HCT116 (cell line): ENCODE results near the gene RELCH. TPM values are rescaled to one million over a fixed set of nuclear protein-coding genes. Genes with fewer than 3 reads are reported as not detected.

Experiments
- ATAC-seq: fragments of 200-7000 bp; cut with Tn5 transposase; 2 replicates; pipeline ENCODE4 v1.9.1; 2020; ENCODE audit warnings: mild to moderate bottlenecking, moderate library complexity
- BruUV-seq: library from RNA; stranded (reverse); fragments of 400-500 nt; replicated peaks from 2 replicates; lab custom pipeline; 2021; lab: Mats Ljungman, UMichigan
- CTCF ChIA-PET: fragments of 300-600 bp; sonication (Branson Sonifier 250); formaldehyde crosslinking; loops from one replicate; lab custom pipeline; 2021; ENCODE audit warnings: antibody characterized with exemption; lab: Charles Lee
- POLR2A ChIA-PET: fragments of 300-600, 350-600 bp; sonication (Branson Sonifier 250); formaldehyde crosslinking; loops from one replicate; lab custom pipeline; 2021; ENCODE audit warnings: antibody characterized with exemption; lab: Charles Lee
- RAD21 ChIA-PET, 2 experiments: fragments of 300-600 bp; sonication (Branson Sonifier 250); formaldehyde crosslinking; loops; one replicate each; lab custom pipeline; 2023; ENCODE audit warnings: low total read pairs in 2 of 2; ENCODE audit not compliant: uncharacterized antibody in 2 of 2, unreplicated experiment in 2 of 2, low non-redundant PET in 1 of 2; lab: Charles Lee
- DNase-seq: peaks from one replicate; pipeline ENCODE4 v3.0.0-alpha.2; 2010; ENCODE audit warnings: low read depth, low spot score
- H2AFZ ChIP-seq: fragments of 200-600 bp; shearing (Covaris generic), sonication (generic); 2 replicates; pipeline ENCODE4 v1.6.1; 2017; ENCODE audit warnings: low read depth, mixed run types, mixed read lengths, antibody characterized with exemption, low read length; ENCODE audit not compliant: poor library complexity, severe bottlenecking
- H3K27ac ChIP-seq: 2 replicates; pipeline ENCODE4 v1.5.1; 2012; ENCODE audit warnings: low read depth, low read length
- H3K27me3 ChIP-seq: fragments of 200-600 bp; sonication (generic); 2 replicates; pipeline ENCODE4 v1.6.1; 2016; ENCODE audit warnings: mixed run types, low read length, mixed read lengths; ENCODE audit not compliant: insufficient read depth
- H3K36me3 ChIP-seq, 2 experiments: fragments of 200-500 bp in 1 of 2; fragments of 200-600 bp in 1 of 2; sonication (Bioruptor generic) in 1 of 2; sonication (generic) in 1 of 2; 2 replicates each; pipeline versions ENCODE4 v1.5.1 to v1.6.1; 2014 to 2016; ENCODE audit warnings: low read length in 2 of 2, inconsistent platforms in 1 of 2, mixed read lengths in 1 of 2, mixed run types in 1 of 2; ENCODE audit not compliant: insufficient read depth in 2 of 2, control insufficient read depth in 1 of 2
- H3K4me1 ChIP-seq, 2 experiments: fragments of 200-600 bp in 1 of 2; sonication (generic) in 1 of 2; 2 replicates each; pipeline versions ENCODE4 v1.5.1 to v1.6.1; 2012 to 2017; ENCODE audit warnings: low read length in 2 of 2, inconsistent platforms in 1 of 2, mild to moderate bottlenecking in 1 of 2, mixed read lengths in 1 of 2, mixed run types in 1 of 2, moderate library complexity in 1 of 2; ENCODE audit not compliant: insufficient read depth in 2 of 2, control insufficient read depth in 1 of 2
- H3K4me2 ChIP-seq: fragments of 200-600 bp; sonication (generic); 2 replicates; pipeline ENCODE4 v1.6.1; 2017; ENCODE audit warnings: mixed run types, low read length, mixed read lengths
- H3K4me3 ChIP-seq, 2 experiments: fragments of 200-600 bp in 1 of 2; sonication (generic) in 1 of 2; replicated peaks in 1 of 2; 2 replicates each; pipeline ENCODE4 v1.5.1; 2011 to 2016; ENCODE audit warnings: low read length in 2 of 2, control low read depth in 1 of 2, low read depth in 1 of 2, mild to moderate bottlenecking in 1 of 2, mixed read lengths in 1 of 2, mixed run types in 1 of 2
- H3K79me2 ChIP-seq: fragments of 200-600 bp; sonication (generic); 2 replicates; pipeline ENCODE4 v1.6.1; 2017; ENCODE audit warnings: mild to moderate bottlenecking, mixed run types, low read length, moderate library complexity, mixed read lengths; ENCODE audit not compliant: insufficient read depth
- H3K9ac ChIP-seq: fragments of 200-600 bp; sonication (generic); 2 replicates; pipeline ENCODE4 v1.6.1; 2016; ENCODE audit warnings: low read length, mixed read lengths
- H3K9me2 ChIP-seq: fragments of 200-600 bp; sonication (generic), shearing (Covaris generic); 2 replicates; pipeline ENCODE4 v1.6.1; 2017; ENCODE audit warnings: mixed run types, mild to moderate bottlenecking, moderate library complexity; ENCODE audit not compliant: insufficient read depth
- H3K9me3 ChIP-seq, 2 experiments: fragments of 200-500 bp in 1 of 2; fragments of 200-600 bp in 1 of 2; sonication (Bioruptor generic) in 1 of 2; sonication (generic) in 1 of 2; 2 replicates each; pipeline ENCODE4 v1.6.1; 2014 to 2017; ENCODE audit warnings: low read length in 2 of 2, mixed read lengths in 2 of 2, inconsistent platforms in 1 of 2, low read depth in 1 of 2, mild to moderate bottlenecking in 1 of 2, mixed run types in 1 of 2, moderate library complexity in 1 of 2; ENCODE audit not compliant: control insufficient read depth in 1 of 2, insufficient read depth in 1 of 2
- H4K20me1 ChIP-seq: fragments of 200-600 bp; sonication (generic), shearing (Covaris generic); 2 replicates; pipeline ENCODE4 v1.6.1; 2017; ENCODE audit warnings: mixed run types, mild to moderate bottlenecking, moderate library complexity; ENCODE audit not compliant: insufficient read depth
- CBX3 ChIP-seq: IDR thresholded peaks from 2 replicates; pipeline ENCODE4 v1.6.1; 2012; ENCODE audit warnings: low read depth
- EGR1 ChIP-seq: IDR thresholded peaks from 2 replicates; pipeline ENCODE4 v1.6.1; 2012; ENCODE audit warnings: low read depth
- ELF1 ChIP-seq: IDR thresholded peaks from 2 replicates; pipeline ENCODE4 v1.6.1; 2012; ENCODE audit warnings: low read depth, borderline replicate concordance
- EZH2 ChIP-seq: fragments of 200-600 bp; sonication (generic); IDR thresholded peaks from 2 replicates; pipeline ENCODE4 v1.6.1; 2017; ENCODE audit warnings: antibody characterized with exemption, mixed run types
- FOSL1 ChIP-seq: IDR thresholded peaks from 2 replicates; pipeline ENCODE4 v1.6.1; 2012; ENCODE audit warnings: low read depth
- JUND ChIP-seq: IDR thresholded peaks from 2 replicates; pipeline ENCODE4 v1.6.1; 2012
- POLR2A ChIP-seq: IDR thresholded peaks from 2 replicates; pipeline ENCODE4 v1.7.0; 2011; ENCODE audit warnings: borderline replicate concordance; ENCODE audit not compliant: insufficient read depth, insufficient read length; ENCODE audit errors: extremely low read depth
- POLR2AphosphoS5 ChIP-seq: IDR thresholded peaks from 2 replicates; pipeline ENCODE4 v1.6.1; 2011; ENCODE audit warnings: mild to moderate bottlenecking, low read depth, low read length, moderate library complexity
- RAD21 ChIP-seq: IDR thresholded peaks from 2 replicates; pipeline ENCODE4 v1.6.1; 2012; ENCODE audit warnings: low read depth, mild to moderate bottlenecking
- REST ChIP-seq: IDR thresholded peaks from 2 replicates; pipeline ENCODE4 v1.6.1; 2012; ENCODE audit warnings: low read depth
- SIN3A ChIP-seq: IDR thresholded peaks from 2 replicates; pipeline ENCODE4 v1.6.1; 2012; ENCODE audit warnings: low read depth
- SRF ChIP-seq: IDR thresholded peaks from 2 replicates; pipeline ENCODE4 v1.6.1; 2012; ENCODE audit warnings: low read depth
- TCF7L2 ChIP-seq: IDR thresholded peaks from 2 replicates; pipeline ENCODE4 v1.7.0; 2011; ENCODE audit warnings: borderline replicate concordance, inconsistent platforms; ENCODE audit not compliant: insufficient read depth, insufficient read length; ENCODE audit errors: extremely low read depth
- YY1 ChIP-seq: IDR thresholded peaks from 2 replicates; pipeline ENCODE4 v1.6.1; 2011; ENCODE audit warnings: low read length, low read depth, moderate library complexity, mild to moderate bottlenecking; ENCODE audit not compliant: insufficient replicate concordance; ENCODE audit errors: extremely low read depth
- ZFX ChIP-seq: fragments of 450-650 bp; IDR thresholded peaks from 2 replicates; pipeline ENCODE4 v1.6.1; 2017
- ZNF274 ChIP-seq: fragments of 200-500 bp; sonication (Bioruptor generic); IDR thresholded peaks from 2 replicates; pipeline ENCODE4 v1.6.1; 2014; ENCODE audit warnings: mild to moderate bottlenecking, low read depth, low read length, inconsistent platforms
- intact Hi-C: fragments of 100-400 bp; cut with micrococcal nuclease; formaldehyde crosslinking; loops from 2 replicates; pipeline ENCODE4 v1.10.0; 2022
- total RNA-seq: library from RNA; stranded (reverse); gene quantifications from one replicate; pipeline ENCODE4 v1.2.1, GENCODE V29; 2021; ENCODE audit not compliant: unreplicated experiment
- TF ChIP-seq, protein P1 (sequence below), 3 experiments: fragments of 200-600 bp in 1 of 3; sonication (generic) in 1 of 3; IDR thresholded peaks in 2 of 3; conservative IDR thresholded peaks in 1 of 3; 2 replicates each; pipeline ENCODE4 v1.5.1; 2012 to 2017; ENCODE audit warnings: low read depth in 2 of 3, low read length in 2 of 3, antibody characterized with exemption in 1 of 3, borderline replicate concordance in 1 of 3, control low read depth in 1 of 3, mild to moderate bottlenecking in 1 of 3, mixed read lengths in 1 of 3, mixed run types in 1 of 3, moderate library complexity in 1 of 3; ENCODE audit not compliant: insufficient read depth in 1 of 3

Gene RELCH
- total RNA-seq, 1 experiment from 2014 or later = 17.4 TPM

DNA sequence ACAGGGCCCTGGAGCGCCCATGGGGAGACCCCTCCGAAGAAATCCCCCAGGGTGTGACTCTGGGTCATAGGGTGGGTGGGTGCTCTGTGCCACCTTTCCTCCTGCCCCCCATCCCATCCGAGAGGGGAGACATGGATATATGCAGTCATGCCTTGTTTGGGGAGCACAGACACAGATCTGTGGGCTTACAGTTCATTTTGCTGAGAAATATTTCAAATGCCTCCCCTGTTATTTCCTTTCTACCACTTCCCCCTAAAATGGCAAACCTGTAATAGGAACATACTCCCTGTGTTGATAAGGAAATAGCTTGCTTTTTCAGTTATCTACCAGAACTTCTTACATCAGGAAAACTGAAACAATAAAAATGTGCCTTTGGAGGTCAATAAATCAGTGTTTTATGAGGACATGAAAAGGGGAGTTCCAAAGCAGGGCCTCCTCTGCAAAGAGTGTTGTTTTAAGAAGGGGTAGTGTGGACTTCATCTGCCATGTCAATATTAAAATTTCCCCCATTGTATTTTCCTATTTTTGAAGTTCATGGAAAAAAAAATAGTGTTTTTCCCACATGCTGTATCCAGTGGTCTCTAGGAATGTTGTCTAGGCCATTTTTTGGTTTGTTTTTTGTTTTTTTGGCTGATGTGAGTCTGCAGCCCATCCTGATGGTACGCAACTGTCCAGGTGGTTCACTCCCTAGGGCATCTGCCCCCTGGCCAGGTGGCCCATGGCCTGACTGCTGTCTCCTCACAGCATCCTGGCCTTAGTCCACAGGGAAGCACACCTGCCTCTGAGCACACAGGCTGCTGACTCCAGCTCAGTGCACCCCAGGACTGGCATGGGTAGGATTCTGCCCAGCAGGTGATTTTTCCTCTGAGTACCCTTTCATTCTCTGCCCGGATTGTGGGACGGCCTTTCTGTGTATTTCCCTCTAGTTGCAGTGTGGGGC lies 141.8 kb downstream of the RELCH start:
- CTCF ChIA-PET = no interaction called here
- H4K20me1 ChIP-seq = no peaks in the 10 kb centered on the region
- no TSS peak for BruUV-seq
- H3K9me3 ChIP-seq = no peaks in the 10 kb centered on the region
- peaks cover 5 to 12% of the 10 kb centered on the region in 2 experiments; a peak in 2 of 4 replicates for H3K4me1 ChIP-seq
- H3K4me3 ChIP-seq = no peak overlapping the region
- no peak overlapping the region for H3K27ac ChIP-seq
- DNase-seq = no peak
- H3K4me2 ChIP-seq = no peak overlapping the region
- RAD21 ChIA-PET = no interaction called here
- peaks cover 24% of the 10 kb centered on the region; the same call in 1 of the 2 replicates for H3K27me3 ChIP-seq
- no peaks in the 10 kb centered on the region for H3K9me2 ChIP-seq
- ATAC-seq = no peak
- no peaks in the 10 kb centered on the region for H3K36me3 ChIP-seq
- no peak overlapping the region for H2AFZ ChIP-seq
- TF ChIP-seq JUND (no peak), EGR1 (no peak), RAD21 (no peak), ELF1 (no peak), POLR2A (no peak), YY1 (no peak), FOSL1 (no peak), ZFX (no peak), SRF (no peak), ZNF274 (no peak), POLR2AphosphoS5 (no peak), EZH2 (no peak), REST (no peak), CBX3 (no peak), TCF7L2 (no peak), SIN3A (no peak)
- TF ChIP-seq, protein P1, sequence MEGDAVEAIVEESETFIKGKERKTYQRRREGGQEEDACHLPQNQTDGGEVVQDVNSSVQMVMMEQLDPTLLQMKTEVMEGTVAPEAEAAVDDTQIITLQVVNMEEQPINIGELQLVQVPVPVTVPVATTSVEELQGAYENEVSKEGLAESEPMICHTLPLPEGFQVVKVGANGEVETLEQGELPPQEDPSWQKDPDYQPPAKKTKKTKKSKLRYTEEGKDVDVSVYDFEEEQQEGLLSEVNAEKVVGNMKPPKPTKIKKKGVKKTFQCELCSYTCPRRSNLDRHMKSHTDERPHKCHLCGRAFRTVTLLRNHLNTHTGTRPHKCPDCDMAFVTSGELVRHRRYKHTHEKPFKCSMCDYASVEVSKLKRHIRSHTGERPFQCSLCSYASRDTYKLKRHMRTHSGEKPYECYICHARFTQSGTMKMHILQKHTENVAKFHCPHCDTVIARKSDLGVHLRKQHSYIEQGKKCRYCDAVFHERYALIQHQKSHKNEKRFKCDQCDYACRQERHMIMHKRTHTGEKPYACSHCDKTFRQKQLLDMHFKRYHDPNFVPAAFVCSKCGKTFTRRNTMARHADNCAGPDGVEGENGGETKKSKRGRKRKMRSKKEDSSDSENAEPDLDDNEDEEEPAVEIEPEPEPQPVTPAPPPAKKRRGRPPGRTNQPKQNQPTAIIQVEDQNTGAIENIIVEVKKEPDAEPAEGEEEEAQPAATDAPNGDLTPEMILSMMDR (IDR thresholded peaks at IDR 0.05 in 2 of 3, conservative IDR thresholded peaks at IDR 0.05 in 1 of 3; ENCODE audit: borderline replicate concordance in 1 of 3, insufficient read depth in 1 of 3, low read depth in 2 of 3, low read length in 2 of 3) = no peak
- intact Hi-C loops = no loop called here
- POLR2A ChIA-PET = no interaction called here
- H3K9ac ChIP-seq = no peak overlapping the region
- H3K79me2 ChIP-seq = no peaks in the 10 kb centered on the region
